ENCODE data around the gene CCL24.
A peak's percentile ranks its signal among the peaks of the same experiment; 100 is the strongest.
"Not testable (repeated sequence)": the region's sequence is repeated elsewhere in the genome, so short reads cannot be mapped to it uniquely, and the experiment has no call there.

Gene CCL24

DNA sequence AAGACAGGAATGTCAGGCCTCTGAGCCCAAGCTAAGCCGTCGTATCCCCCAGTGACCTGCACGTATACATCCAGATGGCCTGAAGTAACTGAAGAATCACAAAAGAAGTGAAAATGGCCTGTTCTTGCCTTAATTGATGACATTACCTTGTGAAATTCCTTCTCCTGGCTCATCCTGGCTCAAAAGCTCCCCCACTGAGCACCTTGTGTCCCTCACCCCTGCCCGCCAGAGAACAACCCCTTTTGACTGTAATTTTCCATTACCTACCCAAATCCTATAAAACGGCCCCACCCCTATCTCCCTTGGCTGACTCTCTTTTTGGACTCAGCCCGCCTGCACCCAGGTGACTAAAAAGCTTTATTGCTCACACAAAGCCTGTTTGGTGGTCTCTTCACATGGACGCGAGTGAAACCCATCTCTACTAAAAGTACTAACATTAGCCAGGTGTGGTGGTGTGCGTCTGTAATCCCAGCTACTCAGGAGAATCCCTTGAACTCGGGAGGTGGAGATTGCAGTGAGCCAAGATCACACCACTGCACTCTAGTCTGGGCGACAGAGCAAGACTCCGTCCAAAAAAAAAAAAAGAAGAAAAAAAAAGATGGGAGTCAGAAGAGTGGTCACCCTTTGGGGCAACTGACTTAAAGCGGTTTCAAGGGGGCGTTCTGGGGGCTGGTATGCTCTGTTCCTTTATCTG, 25.3 kb downstream of the CCL24 start:
- DNase-seq (ENCODE audit: extremely low read depth in 1 of 2, low read depth in 1 of 2), result not testable (repeated sequence)

DNA sequence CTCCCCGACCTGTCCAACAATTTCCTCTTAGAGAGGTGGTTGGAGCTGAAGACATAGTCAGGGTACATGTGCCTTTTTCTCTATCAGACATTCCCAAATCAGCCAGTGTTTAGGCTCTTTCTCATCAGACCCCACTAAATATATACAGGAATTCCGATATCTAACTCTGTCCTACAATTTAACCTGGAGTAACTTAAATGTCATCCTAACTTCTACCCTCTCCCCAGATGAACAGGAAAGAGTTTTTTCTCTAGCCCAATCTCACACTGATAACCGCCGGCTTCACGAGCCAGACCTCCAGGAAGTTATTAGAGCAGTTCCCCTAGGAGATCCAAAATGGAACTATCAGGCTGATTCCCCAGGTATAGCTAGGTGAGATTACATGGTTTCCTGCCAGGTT, 30.5 kb downstream of the CCL24 start:
- DNase-seq (ENCODE audit: extremely low read depth in 1 of 2, low read depth in 1 of 2), result not testable (repeated sequence)

DNA sequence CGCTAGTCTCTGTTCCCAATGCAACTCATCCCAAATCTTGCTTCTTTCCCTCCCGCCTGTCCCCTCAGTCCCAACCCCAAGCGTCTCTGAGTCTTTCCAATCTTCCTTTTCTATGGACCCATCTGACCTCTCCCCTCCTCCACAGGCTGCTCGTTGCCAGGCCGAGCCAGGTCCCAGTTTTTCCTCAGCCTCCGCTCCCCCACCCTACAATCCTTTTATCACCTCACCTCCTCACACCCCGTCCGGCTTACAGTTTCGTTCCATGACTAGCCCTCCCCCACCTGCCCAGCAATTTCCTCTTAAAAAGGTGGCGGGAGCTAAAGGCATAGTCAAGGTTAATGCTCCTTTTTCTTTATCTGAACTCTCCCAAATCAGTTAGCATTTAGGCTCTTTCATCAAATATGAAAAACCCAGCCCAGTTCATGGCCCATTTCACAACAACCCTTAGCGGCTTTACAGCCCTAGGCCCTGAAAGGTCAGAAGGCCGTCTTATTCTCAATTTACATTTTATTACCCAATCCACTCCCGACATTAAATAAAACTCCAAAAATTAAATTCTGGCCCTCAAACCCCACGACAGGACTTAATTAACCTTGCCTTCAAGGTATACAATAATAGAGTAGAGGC, 32.8 kb downstream of the CCL24 start:
- DNase-seq (ENCODE audit: extremely low read depth in 1 of 2, low read depth in 1 of 2), result not testable (repeated sequence)

DNA sequence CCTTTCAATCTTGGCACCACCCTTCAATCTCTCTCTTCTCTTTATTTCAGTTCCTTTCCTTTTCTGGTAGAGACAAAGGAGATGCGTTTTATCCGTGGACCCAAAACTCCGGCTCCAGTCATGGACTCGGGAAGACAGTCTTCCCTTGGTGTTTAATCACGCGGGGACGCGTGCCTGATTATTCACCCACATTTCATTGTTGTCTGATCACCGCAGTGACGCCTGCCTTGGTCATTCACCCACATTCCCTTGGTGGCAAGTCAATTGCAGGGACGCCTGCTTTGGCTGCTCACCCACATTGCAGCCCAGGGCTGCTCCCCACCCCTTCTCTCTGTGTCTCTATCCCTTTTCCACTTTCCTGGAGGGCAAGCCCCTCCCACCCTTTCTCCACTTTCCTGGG, 34.1 kb downstream of the CCL24 start:
- not testable (repeated sequence) for DNase-seq (ENCODE audit: extremely low read depth in 1 of 2, low read depth in 1 of 2)

DNA sequence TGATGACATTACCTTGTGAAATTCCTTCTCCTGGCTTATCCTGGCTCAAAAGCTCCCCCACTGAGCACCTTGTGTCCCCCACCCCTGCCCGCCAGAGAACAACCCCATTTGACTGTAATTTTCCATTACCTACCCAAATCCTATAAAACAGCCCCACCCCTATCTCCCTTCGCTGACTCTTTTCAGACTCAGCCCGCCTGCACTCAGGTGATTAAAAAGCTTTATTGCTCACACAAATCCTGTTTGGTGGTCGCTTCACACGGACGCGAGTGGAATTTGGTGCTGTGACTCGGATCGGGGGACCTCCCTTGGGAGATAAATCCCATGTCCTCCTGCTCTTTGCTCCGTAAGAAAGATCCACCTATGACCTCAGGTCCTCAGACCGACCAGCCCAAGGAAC, 34.6 kb downstream of the CCL24 start:
- not testable (repeated sequence) for DNase-seq (ENCODE audit: extremely low read depth in 1 of 2, low read depth in 1 of 2)

DNA sequence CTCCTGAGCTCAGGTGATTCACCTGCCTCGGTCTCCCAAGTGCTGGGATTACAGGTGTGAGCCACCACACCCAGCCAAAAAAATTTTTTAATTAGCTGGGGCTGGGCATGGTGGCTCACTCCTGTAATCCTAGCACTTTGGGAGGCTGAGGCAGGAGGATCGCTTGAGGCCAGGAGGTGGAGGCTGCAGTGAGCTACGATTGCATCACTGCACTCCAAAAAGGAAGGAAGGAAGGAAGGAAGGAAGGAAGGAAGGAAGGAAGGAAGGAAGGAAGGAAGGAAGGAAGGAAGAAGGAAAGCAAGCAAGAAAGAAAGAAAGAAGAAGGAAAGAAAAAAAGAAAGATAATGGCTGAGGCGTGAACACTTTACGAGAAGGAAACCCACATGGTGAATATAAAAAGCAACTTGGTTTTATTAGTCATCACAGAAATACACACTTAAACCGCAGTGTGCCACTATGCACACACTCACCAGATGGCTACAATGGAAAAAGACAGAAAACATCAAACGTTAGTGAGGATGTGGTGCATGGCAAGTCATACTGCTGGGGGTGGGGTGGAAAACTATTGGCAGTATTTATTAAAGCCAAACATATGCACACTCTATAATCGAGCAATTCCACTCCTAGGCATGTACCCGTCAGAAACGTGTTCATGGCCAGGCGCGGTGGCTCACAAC, 37.2 kb downstream of the CCL24 start:
- peak in 1 of 2 donors; percentile 8 for DNase-seq (ENCODE audit: extremely low read depth in 1 of 2, low read depth in 1 of 2)

DNA sequence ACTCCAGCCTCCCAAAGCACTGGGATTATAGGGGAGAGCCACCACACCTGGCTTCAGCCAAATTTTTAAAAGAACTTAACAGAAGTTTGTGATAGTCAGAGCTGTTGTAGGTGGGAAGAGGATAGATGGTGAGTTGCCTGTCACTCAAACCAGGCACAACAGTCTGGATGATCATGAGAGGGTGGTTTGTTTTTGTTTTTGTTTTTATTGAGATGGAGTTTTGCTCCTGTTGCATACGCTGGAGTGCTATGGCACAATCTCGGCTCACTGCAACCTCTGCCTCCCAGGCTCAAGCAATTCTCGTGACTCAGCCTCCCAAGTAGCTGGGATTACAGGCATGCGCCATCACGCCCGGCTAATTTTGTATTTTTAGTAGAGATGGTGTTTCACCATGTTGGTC, 39.6 kb downstream of the CCL24 start:
- not testable (repeated sequence) for DNase-seq (ENCODE audit: extremely low read depth in 1 of 2, low read depth in 1 of 2)

DNA sequence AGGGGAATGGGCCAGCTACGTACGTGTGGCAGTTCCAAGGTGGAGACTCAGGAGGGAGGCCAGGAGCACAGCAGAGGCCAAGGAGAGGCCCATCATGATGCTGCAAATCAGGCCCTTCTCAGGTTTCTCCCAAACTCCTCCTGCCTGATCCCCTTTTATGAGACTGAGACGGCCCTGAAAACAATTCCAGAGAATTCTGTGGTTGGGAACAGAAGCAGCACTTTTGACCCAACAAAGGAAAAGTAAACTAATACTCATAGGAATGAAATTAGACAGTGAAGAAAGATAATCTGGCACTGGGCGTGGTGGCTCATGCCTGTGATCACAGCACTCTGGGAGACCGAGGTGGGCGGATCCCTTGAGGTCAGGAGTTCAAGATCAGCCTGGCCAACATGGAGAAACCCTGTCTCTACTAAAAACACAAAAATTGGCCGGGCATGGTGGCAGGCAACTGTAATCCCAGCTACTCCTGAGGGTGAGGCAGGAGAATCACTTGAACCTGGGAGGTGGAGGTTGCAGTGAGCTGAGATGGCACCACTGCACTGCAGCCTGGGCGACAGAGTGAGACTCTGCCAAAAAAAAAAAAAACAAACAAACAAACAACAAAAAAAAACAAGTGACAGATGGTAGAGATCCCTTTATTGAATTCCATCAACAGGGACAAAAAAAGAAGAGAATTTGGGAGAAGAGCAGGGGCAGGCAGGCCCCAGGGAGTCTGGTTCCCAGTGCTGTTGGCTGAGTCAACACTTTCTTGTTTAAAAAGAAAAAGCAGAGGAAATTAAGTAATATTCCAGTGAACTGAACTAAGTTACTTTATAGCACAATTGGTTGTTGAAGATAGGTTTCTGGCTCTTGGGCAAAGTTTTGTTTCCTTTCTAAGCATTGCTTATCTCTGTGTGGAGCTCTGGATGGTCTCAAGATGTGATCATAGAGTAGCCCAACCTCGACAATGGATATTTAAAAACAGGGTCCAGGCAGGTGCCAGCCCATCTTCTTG, 41.2 kb downstream of the CCL24 start, which contains the start of gene CCL26:
TSS of gene CCL26 (minus strand) at position 131 of the 997 bp plus-strand sequence. CDS start at position 96, 35 bp downstream.
- DNase-seq (ENCODE audit: extremely low read depth in 1 of 2, low read depth in 1 of 2), result no peak

DNA sequence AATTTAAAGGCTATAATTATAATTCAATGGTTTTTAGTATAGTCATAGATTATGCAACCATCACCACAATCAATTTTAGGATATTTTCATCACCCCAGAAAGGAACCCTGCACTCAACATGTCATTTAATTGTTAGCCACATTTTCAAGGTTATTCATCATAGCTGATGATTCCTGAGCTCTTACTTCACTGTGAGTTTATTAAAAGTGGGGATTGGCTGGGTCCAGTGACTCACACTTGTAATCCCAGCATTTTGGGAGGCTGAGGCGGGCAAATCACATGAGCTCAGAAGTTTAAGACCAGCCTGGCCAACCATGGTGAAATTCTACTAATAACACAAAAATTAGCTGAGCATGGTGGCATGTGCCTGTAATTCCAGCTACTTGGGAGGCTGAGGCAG, 42.4 kb downstream of the CCL24 start:
- DNase-seq (ENCODE audit: extremely low read depth in 1 of 2, low read depth in 1 of 2), result no peak

DNA sequence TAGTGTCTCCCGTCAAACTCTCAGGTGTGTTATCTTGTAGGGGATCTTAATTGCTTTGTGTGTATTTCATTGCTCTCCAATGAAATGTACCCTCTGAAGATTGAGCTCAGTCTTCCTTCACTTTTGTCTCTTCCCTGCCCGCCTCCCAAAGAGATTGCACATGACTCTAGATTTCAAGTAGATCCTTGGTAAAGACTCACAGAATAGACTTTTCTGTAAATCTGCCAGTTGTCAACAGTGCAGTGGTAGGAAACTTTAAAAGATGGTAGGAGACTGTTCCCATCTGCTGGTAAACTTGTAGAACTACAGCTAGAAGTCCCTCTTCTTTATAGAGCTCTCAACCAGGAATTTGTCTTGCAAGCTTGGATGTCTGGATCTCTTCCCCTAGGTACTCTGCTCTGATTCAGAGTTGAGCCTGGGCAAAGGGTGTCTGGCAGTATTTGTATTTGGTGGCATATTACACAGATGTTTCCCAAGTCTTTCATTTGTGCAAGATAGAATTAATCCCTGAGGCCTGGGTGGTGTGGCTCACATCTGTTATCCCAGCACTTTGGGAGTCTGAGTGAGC, 51.2 kb downstream of the CCL24 start:
- no peak for DNase-seq (ENCODE audit: extremely low read depth in 1 of 2, low read depth in 1 of 2)

DNA sequence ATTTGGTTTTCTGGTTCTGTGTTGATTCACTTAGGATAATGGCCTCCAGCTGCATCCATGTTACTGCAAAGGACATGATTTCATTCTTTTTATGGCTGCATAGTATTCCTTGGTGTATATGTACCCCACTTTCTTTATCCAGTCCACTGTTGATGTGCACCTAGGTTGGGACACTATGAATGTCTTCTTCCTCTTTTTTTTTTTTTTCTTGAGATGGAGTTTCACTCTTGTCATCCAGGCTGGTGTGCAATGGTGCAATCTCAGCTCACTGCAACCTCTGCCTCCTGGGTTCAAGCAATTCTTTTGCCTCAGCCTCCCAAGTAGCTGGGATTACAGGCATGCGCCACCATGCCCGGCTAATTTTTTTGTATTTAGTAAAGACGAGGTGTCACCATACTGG, 51.8 kb downstream of the CCL24 start:
- not testable (repeated sequence) for DNase-seq (ENCODE audit: extremely low read depth in 1 of 2, low read depth in 1 of 2)
